ENCODE results near the gene HOXA13. TPM values are rescaled to one million over a fixed set of nuclear protein-coding genes. Genes with fewer than 3 reads are reported as not detected.

HOXA13 gene
- total and polyA plus RNA-seq, 2 experiments from 2014 or later: not detected

- H3K4me3 ChIP-seq: no peak overlapping the region
- peak; percentile 63 for DNase-seq (ENCODE audit: low read depth in 1 of 2, low spot score in 1 of 2)
- H3K4me1 ChIP-seq (ENCODE audit: low read depth): peaks cover 3% of the 10 kb centered on the region
- no peaks in the 10 kb centered on the region for H3K9me3 ChIP-seq (ENCODE audit: low read depth)
- H3K27me3 ChIP-seq: peaks cover 100% of the 10 kb centered on the region
- no peak overlapping the region for H3K27ac ChIP-seq
- H3K36me3 ChIP-seq: no peaks in the 10 kb centered on the region
- TF ChIP-seq CTCF (IDR thresholded peaks at IDR 0.05; ENCODE audit: low read depth, low read length): peak; percentile 89
Observed at GRCh38 chr7:27179503-27180430, 20.1 kb downstream of the HOXA13 start.

- no peaks in the 10 kb centered on the region for H3K36me3 ChIP-seq
- no peak for TF ChIP-seq CTCF (IDR thresholded peaks at IDR 0.05; ENCODE audit: low read depth, low read length)
- peaks cover 100% of the 10 kb centered on the region for H3K27me3 ChIP-seq
- peaks cover 3% of the 10 kb centered on the region for H3K4me1 ChIP-seq (ENCODE audit: low read depth)
- no peak overlapping the region for H3K4me3 ChIP-seq
- H3K27ac ChIP-seq: no peak overlapping the region
- H3K9me3 ChIP-seq (ENCODE audit: low read depth): no peaks in the 10 kb centered on the region
- DNase-seq (ENCODE audit: low read depth in 1 of 2, low spot score in 1 of 2): no peak
Observed at GRCh38 chr7:27179030-27179429, 20.9 kb downstream of the HOXA13 start.

DNA sequence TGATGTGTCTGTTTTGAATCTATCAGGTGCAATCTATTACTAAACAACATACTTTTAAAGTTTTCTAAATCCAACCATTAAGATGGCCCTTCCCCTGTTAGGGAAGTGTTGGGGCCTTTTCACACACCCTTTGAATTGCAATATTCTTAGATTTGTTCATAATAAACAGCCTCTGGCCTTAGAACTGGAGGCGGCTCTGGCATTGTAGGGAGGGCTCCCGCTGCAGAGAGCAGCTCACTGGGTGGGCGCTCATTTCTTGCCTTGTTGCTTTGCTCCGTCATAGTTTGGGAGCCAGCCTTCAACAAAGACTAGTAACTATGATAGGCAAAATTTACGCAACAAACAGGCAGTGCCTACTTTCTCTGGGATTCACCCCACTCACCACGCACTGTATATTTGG is 21.5 kb downstream of the HOXA13 start:
- no peaks in the 10 kb centered on the region for H3K36me3 ChIP-seq
- H3K9me3 ChIP-seq (ENCODE audit: low read depth): no peaks in the 10 kb centered on the region
- no peak for DNase-seq (ENCODE audit: low read depth in 1 of 2, low spot score in 1 of 2)
- no peaks in the 10 kb centered on the region for H3K4me1 ChIP-seq (ENCODE audit: low read depth)
- TF ChIP-seq CTCF (IDR thresholded peaks at IDR 0.05; ENCODE audit: low read depth, low read length): no peak
- H3K27ac ChIP-seq: no peak overlapping the region
- H3K27me3 ChIP-seq: peaks cover 100% of the 10 kb centered on the region
- no peak overlapping the region for H3K4me3 ChIP-seq

- H3K9me3 ChIP-seq (ENCODE audit: low read depth): no peaks in the 10 kb centered on the region
- DNase-seq (ENCODE audit: low read depth in 1 of 2, low spot score in 1 of 2): no peak
- H3K4me3 ChIP-seq: no peak overlapping the region
- no peak overlapping the region for H3K27ac ChIP-seq
- peaks cover 100% of the 10 kb centered on the region for H3K27me3 ChIP-seq
- TF ChIP-seq CTCF (IDR thresholded peaks at IDR 0.05; ENCODE audit: low read depth, low read length): no peak
- H3K36me3 ChIP-seq: no peaks in the 10 kb centered on the region
- H3K4me1 ChIP-seq (ENCODE audit: low read depth): no peaks in the 10 kb centered on the region
Observed at GRCh38 chr7:27177795-27178320, 22.0 kb downstream of the HOXA13 start.

DNA sequence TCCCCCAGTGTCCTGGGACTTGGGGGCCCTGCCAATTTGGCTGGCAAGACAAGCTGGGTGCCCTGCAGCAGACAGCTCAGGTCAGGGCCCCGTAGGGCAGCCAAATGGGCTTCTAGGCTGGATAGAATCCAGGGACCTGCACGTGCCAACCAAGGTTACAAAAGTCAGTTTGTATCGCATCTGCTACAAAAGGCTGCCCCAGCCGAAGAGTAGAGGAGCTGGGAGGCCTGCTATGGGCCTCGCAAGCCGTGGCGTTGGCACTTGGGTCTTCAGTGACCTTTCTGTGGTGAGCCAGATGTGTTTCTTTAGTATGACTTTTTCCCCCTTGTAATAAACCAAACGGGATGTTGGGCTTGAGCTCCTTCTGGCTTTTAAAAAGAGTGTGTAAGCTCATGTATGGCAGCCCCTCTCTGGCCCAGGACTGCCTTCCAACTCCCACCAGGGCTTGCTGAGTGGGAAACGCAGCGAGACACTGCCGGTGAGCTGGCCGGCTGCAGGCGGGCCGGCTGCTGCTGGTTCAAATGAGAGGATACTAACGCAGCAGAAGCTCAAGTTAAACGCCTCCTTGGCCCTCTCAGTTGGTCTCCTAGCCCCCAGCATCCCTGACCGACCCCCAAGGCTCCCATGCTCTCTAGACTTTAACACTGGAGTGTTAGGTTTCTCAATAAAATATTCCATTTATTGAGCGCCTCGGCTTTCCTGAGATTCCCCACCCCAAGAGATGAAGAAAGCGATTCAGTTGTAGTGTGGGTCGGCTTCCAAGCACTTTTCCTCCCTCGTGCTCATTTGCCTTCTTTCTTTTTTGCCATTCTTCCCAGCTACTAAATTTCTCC is 22.7 kb downstream of the HOXA13 start:
- no peak overlapping the region for H3K27ac ChIP-seq
- no peaks in the 10 kb centered on the region for H3K9me3 ChIP-seq (ENCODE audit: low read depth)
- peaks cover 100% of the 10 kb centered on the region for H3K27me3 ChIP-seq
- no peak overlapping the region for H3K4me3 ChIP-seq
- H3K36me3 ChIP-seq: no peaks in the 10 kb centered on the region
- no peak for TF ChIP-seq CTCF (IDR thresholded peaks at IDR 0.05; ENCODE audit: low read depth, low read length)
- H3K4me1 ChIP-seq (ENCODE audit: low read depth): no peaks in the 10 kb centered on the region
- no peak for DNase-seq (ENCODE audit: low read depth in 1 of 2, low spot score in 1 of 2)

Measured in cardiac muscle cell (in vitro differentiated cells and primary cell).